PC-3 (cell line): ENCODE data around the gene TIMP4. TPM values are rescaled to one million over a fixed set of nuclear protein-coding genes. Genes with fewer than 3 reads are reported as not detected.

Experiments used
- ATAC-seq: fragments of 200-7000 bp; cut with Tn5 transposase; 2 replicates; pipeline ENCODE4 v1.9.1; 2020; ENCODE audit warnings: mild to moderate bottlenecking, moderate library complexity
- BruUV-seq: library from RNA; stranded (reverse); fragments of 400-500 nt; replicated peaks from 2 replicates; lab custom pipeline; 2021; lab: Mats Ljungman, UMichigan
- CTCF ChIA-PET: fragments of 300-600 bp; sonication (Branson Sonifier 250); formaldehyde crosslinking; loops from one replicate; lab custom pipeline; 2022; ENCODE audit warnings: antibody characterized with exemption; lab: Charles Lee
- POLR2A ChIA-PET: fragments of 300-600 bp; sonication (Branson Sonifier 250); formaldehyde crosslinking; loops from one replicate; lab custom pipeline; 2022; ENCODE audit warnings: antibody characterized with exemption; ENCODE audit not compliant: unreplicated experiment; lab: Charles Lee
- DNase-seq: peaks from one replicate; pipeline ENCODE4 v3.0.0-alpha.2; 2015
- H2AFZ ChIP-seq: fragments of 300-600 bp; sonication (generic); 2 replicates; pipeline ENCODE4 v1.6.0; 2016; ENCODE audit warnings: antibody characterized with exemption, low read length
- H3F3A ChIP-seq: fragments of 300-600 bp; sonication (generic); one replicate; pipeline ENCODE4 v1.6.0; 2017; ENCODE audit warnings: antibody characterized with exemption, low read length, control low read depth, mild to moderate bottlenecking; ENCODE audit not compliant: unreplicated experiment
- H3K27ac ChIP-seq: fragments of 300-600 bp; sonication (generic); 2 replicates; pipeline ENCODE4 v1.5.1; 2016; ENCODE audit warnings: mild to moderate bottlenecking, low read length
- H3K27me3 ChIP-seq: fragments of 300-600 bp; sonication (generic); 2 replicates; pipeline ENCODE4 v1.6.1; 2016; ENCODE audit warnings: low read length, mixed read lengths
- H3K36me3 ChIP-seq: fragments of 300-600 bp; sonication (generic); 2 replicates; pipeline ENCODE4 v1.6.1; 2016; ENCODE audit warnings: low read depth, mixed run types, low read length, mixed read lengths
- H3K4me1 ChIP-seq: fragments of 300-600 bp; sonication (generic); 2 replicates; pipeline ENCODE4 v1.5.1; 2016; ENCODE audit warnings: low read length; ENCODE audit not compliant: insufficient read depth
- H3K4me2 ChIP-seq: fragments of 300-600 bp; sonication (generic); 2 replicates; pipeline ENCODE4 v1.6.0; 2016; ENCODE audit warnings: low read length
- H3K4me3 ChIP-seq: fragments of 300-600 bp; sonication (generic); 2 replicates; pipeline ENCODE4 v1.5.1; 2016; ENCODE audit warnings: mild to moderate bottlenecking, low read length, mixed read lengths
- H3K79me2 ChIP-seq: fragments of 300-600 bp; sonication (generic); 2 replicates; pipeline ENCODE4 v1.6.1; 2017; ENCODE audit warnings: low read length, mixed read lengths
- H3K9ac ChIP-seq: fragments of 300-600 bp; sonication (generic); 2 replicates; pipeline ENCODE4 v1.6.0; 2016; ENCODE audit warnings: mild to moderate bottlenecking, low read length
- H3K9me2 ChIP-seq: fragments of 300-600 bp; sonication (generic); replicated peaks from 2 replicates; pipeline ENCODE4 v1.6.1; 2016; ENCODE audit warnings: mixed run types, low read length, mixed read lengths
- H3K9me3 ChIP-seq: fragments of 300-600 bp; sonication (generic); 2 replicates; pipeline ENCODE4 v1.6.1; 2016; ENCODE audit warnings: low read length, mixed read lengths
- H4K20me1 ChIP-seq: fragments of 300-600 bp; sonication (generic); 2 replicates; pipeline ENCODE4 v1.6.1; 2016; ENCODE audit warnings: low read length, mixed read lengths
- CTCF ChIP-seq: fragments of 300-600 bp; sonication (generic); conservative IDR thresholded peaks from 2 replicates; pipeline ENCODE4 v1.5.1; 2017; ENCODE audit warnings: antibody characterized with exemption, low read depth, mild to moderate bottlenecking, low read length
- EZH2 ChIP-seq: fragments of 300-600 bp; sonication (generic); IDR thresholded peaks from one replicate; pipeline ENCODE4 v1.6.1; 2017; ENCODE audit warnings: antibody characterized with exemption, mild to moderate bottlenecking, low read length; ENCODE audit not compliant: unreplicated experiment
- EZH2phosphoT487 ChIP-seq: fragments of 300-600 bp; sonication (generic); IDR thresholded peaks from 2 replicates; pipeline ENCODE4 v1.6.1; 2018; ENCODE audit warnings: mild to moderate bottlenecking, antibody characterized with exemption, low read length, borderline replicate concordance
- intact Hi-C: fragments of 100-400 bp; cut with micrococcal nuclease; formaldehyde crosslinking; loops from 2 replicates; pipeline ENCODE4 v1.9.0; 2023
- total RNA-seq: library from RNA; depleted of rRNA; stranded (reverse); fragments of >200 nt; gene quantifications from 2 replicates; pipeline ENCODE4 v1.2.3, GENCODE V29; 2014

Gene TIMP4
- total RNA-seq, 1 experiment from 2014 or later: 7.3 TPM

- ChIA-PET CTCF (interaction anchor here (0.6 to 1.5 kb wide), 10 partner anchors 17 to 314 kb away, joined by 3 to 9 read pairs (median 3); no protein-coding TSS in a partner anchor), POLR2A (interaction anchor here (1.0 kb wide), 1 partner anchor 41 kb away, joined by 4 read pairs; no protein-coding TSS in a partner anchor)
- Histone ChIP-seq H3K9ac (peak overlapping the region; percentile 80), H2AFZ (peak overlapping the region; percentile 23; the same call in 1 of the 2 replicates), H3K9me3 (no peaks in the 10 kb centered on the region), H3K4me1 (peaks cover 56% of the 10 kb centered on the region), H3K27ac (peak overlapping the region; percentile 97), H3K79me2 (no peaks in the 10 kb centered on the region), H3F3A (peaks cover 19% of the 10 kb centered on the region), H3K9me2 (no peaks in the 10 kb centered on the region), H3K4me2 (peak overlapping the region; percentile 80), H3K36me3 (no peaks in the 10 kb centered on the region), H3K27me3 (no peaks in the 10 kb centered on the region), H3K4me3 (peak overlapping the region; percentile 47; the same call in 1 of the 2 replicates), H4K20me1 (no peaks in the 10 kb centered on the region)
- ATAC-seq (peak; percentile 67), DNase-seq (peak; percentile 89)
- no TSS peak for BruUV-seq
- TF ChIP-seq CTCF (peak; percentile 97), EZH2 (no peak), EZH2phosphoT487 (no peak)
- intact Hi-C loops: loop anchor here (1.0 kb wide), 2 partner anchors 28 to 55 kb away; no protein-coding TSS in a partner anchor
These were observed 36.0 kb upstream of the TIMP4 start for GRCh38 chr3:12194669-12195161.

- Histone ChIP-seq H3K4me3 (peak overlapping the region; percentile 47), H4K20me1 (no peaks in the 10 kb centered on the region), H3K4me1 (peaks cover 56% of the 10 kb centered on the region), H3K27ac (peak overlapping the region; percentile 97), H3K9ac (peak overlapping the region; percentile 80), H3K36me3 (no peaks in the 10 kb centered on the region), H3K27me3 (no peaks in the 10 kb centered on the region), H3K9me3 (no peaks in the 10 kb centered on the region), H3K79me2 (no peaks in the 10 kb centered on the region), H2AFZ (peak overlapping the region; percentile 23), H3K4me2 (peak overlapping the region; percentile 80), H3F3A (peaks cover 19% of the 10 kb centered on the region), H3K9me2 (no peaks in the 10 kb centered on the region)
- peak; percentile 32 for ATAC-seq
- peak; percentile 88 for DNase-seq
- TSS peak; percentile 86 for BruUV-seq
- no peak for TF ChIP-seq EZH2phosphoT487
- TF ChIP-seq EZH2: no peak
- no peak for TF ChIP-seq CTCF
- ChIA-PET POLR2A (no interaction called here), CTCF (interaction anchor here (0.7 to 1.5 kb wide), 9 partner anchors 16 to 314 kb away, joined by 3 to 9 read pairs (median 3); no protein-coding TSS in a partner anchor)
- intact Hi-C loops: loop anchor here (1.0 kb wide), 2 partner anchors 28 to 55 kb away; no protein-coding TSS in a partner anchor
These were observed 35.5 kb upstream of the TIMP4 start for GRCh38 chr3:12194209-12194608.
